Upper lobe of left lung (tissue), 4 donors: ENCODE measurements around the gene DPP6.
"Not testable (repeated sequence)": the region's sequence is repeated elsewhere in the genome, so short reads cannot be mapped to it uniquely, and the experiment has no call there.

Source experiments
- EP300 ChIP-seq, 4 donors: sonication (generic); formaldehyde crosslinking; IDR thresholded peaks; one replicate each; pipeline ENCODE4 v1.5.1; 2017; ENCODE audit warnings: antibody characterized with exemption in 4 of 4, control low read depth in 2 of 4
- POLR2AphosphoS5 ChIP-seq, 2 donors: sonication (generic); formaldehyde crosslinking; IDR thresholded peaks; one replicate each; pipeline ENCODE4 v1.5.1; 2017; ENCODE audit warnings: antibody characterized with exemption in 2 of 2
- TF ChIP-seq, protein P1 (sequence below), 6 experiments: fragments of 450-650 bp in 4 of 6; fragments of 200-600 bp in 2 of 6; sonication (generic) in 2 of 6; IDR thresholded peaks; one replicate each; pipeline ENCODE4 v1.5.1; 2016 to 2019; ENCODE audit warnings: antibody characterized with exemption in 6 of 6

DNA sequence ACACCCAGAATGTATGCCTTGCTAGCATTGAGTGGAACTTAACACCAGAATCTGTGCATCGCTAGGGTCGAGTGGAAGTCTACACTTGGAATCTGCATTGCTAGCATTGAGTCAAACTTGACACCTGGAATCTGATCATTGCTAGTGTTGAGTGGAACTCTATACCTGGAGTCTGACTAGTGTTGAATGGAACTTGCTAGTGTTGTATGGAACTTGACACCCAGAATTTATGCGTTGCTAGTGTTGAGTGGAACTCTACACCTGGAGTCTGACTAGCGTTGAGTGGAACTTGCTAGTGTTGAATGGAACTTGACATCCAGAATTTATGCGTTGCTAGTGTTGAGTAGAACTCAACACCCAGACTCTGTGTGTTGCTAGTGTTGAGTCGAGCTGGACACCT, 110.7 kb downstream of the DPP6 start:
- TF ChIP-seq, protein P1, sequence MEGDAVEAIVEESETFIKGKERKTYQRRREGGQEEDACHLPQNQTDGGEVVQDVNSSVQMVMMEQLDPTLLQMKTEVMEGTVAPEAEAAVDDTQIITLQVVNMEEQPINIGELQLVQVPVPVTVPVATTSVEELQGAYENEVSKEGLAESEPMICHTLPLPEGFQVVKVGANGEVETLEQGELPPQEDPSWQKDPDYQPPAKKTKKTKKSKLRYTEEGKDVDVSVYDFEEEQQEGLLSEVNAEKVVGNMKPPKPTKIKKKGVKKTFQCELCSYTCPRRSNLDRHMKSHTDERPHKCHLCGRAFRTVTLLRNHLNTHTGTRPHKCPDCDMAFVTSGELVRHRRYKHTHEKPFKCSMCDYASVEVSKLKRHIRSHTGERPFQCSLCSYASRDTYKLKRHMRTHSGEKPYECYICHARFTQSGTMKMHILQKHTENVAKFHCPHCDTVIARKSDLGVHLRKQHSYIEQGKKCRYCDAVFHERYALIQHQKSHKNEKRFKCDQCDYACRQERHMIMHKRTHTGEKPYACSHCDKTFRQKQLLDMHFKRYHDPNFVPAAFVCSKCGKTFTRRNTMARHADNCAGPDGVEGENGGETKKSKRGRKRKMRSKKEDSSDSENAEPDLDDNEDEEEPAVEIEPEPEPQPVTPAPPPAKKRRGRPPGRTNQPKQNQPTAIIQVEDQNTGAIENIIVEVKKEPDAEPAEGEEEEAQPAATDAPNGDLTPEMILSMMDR (IDR thresholded peaks at IDR 0.05) = not testable (repeated sequence)
- not testable (repeated sequence) for TF ChIP-seq EP300, POLR2AphosphoS5 (IDR thresholded peaks at IDR 0.05)
